Panc1 (cell line): ENCODE data around the gene CDHR2.

Source experiments
- POLR2AphosphoS5 ChIP-seq: IDR thresholded peaks from 2 replicates; pipeline ENCODE4 v1.6.1; 2012; ENCODE audit warnings: mild to moderate bottlenecking, low read depth, low read length, moderate library complexity
- TF ChIP-seq, protein P1 (sequence below): fragments of 450-650 bp; IDR thresholded peaks from 2 replicates; pipeline ENCODE4 v1.5.1; 2017; ENCODE audit warnings: mild to moderate bottlenecking
- TF ChIP-seq, protein P2 (sequence below), 2 experiments: IDR thresholded peaks; 2 replicates each; pipeline ENCODE4 v1.6.1; 2011 to 2012; ENCODE audit warnings: low read depth in 2 of 2, control low read depth in 1 of 2, low read length in 1 of 2, mild to moderate bottlenecking in 1 of 2, moderate library complexity in 1 of 2; ENCODE audit not compliant: insufficient read depth in 1 of 2

DNA sequence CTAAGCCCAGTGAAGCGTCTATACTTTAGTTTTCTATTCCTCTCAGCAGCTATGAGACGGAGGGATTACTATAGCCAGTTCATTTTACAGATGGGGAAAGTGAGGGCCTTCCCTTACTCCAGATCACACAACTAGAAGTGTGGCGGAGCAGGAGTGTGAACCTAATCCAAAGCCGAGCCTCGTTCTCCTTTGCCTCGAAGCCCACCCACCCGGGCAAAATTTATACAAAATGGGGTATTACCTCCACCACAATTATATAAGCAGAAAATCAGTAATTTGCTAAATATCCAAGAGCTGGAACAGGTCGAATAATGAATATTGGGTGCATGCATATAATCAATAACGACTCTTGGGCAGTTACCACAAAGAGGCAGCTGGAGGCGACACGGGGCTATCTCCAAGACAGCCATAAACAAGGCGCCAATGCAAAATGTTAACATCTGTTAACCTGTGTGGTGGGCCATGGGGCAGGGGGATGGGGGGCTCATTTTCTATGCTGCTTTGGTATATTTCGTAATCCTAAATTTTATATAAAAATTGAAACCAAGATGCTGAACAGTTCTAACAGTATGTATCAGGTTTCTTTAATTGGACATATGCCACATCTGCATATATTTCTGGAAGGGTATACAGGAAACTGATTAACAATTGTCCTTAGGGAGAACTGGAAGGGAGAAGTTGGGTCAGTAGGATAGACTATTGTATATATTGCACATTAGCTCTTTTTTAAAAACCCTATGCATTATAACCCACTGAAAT is 10.7 kb upstream of the CDHR2 start:
- TF ChIP-seq, protein P1, sequence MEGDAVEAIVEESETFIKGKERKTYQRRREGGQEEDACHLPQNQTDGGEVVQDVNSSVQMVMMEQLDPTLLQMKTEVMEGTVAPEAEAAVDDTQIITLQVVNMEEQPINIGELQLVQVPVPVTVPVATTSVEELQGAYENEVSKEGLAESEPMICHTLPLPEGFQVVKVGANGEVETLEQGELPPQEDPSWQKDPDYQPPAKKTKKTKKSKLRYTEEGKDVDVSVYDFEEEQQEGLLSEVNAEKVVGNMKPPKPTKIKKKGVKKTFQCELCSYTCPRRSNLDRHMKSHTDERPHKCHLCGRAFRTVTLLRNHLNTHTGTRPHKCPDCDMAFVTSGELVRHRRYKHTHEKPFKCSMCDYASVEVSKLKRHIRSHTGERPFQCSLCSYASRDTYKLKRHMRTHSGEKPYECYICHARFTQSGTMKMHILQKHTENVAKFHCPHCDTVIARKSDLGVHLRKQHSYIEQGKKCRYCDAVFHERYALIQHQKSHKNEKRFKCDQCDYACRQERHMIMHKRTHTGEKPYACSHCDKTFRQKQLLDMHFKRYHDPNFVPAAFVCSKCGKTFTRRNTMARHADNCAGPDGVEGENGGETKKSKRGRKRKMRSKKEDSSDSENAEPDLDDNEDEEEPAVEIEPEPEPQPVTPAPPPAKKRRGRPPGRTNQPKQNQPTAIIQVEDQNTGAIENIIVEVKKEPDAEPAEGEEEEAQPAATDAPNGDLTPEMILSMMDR = no peak
- no peak for TF ChIP-seq POLR2AphosphoS5
- TF ChIP-seq, protein P2, sequence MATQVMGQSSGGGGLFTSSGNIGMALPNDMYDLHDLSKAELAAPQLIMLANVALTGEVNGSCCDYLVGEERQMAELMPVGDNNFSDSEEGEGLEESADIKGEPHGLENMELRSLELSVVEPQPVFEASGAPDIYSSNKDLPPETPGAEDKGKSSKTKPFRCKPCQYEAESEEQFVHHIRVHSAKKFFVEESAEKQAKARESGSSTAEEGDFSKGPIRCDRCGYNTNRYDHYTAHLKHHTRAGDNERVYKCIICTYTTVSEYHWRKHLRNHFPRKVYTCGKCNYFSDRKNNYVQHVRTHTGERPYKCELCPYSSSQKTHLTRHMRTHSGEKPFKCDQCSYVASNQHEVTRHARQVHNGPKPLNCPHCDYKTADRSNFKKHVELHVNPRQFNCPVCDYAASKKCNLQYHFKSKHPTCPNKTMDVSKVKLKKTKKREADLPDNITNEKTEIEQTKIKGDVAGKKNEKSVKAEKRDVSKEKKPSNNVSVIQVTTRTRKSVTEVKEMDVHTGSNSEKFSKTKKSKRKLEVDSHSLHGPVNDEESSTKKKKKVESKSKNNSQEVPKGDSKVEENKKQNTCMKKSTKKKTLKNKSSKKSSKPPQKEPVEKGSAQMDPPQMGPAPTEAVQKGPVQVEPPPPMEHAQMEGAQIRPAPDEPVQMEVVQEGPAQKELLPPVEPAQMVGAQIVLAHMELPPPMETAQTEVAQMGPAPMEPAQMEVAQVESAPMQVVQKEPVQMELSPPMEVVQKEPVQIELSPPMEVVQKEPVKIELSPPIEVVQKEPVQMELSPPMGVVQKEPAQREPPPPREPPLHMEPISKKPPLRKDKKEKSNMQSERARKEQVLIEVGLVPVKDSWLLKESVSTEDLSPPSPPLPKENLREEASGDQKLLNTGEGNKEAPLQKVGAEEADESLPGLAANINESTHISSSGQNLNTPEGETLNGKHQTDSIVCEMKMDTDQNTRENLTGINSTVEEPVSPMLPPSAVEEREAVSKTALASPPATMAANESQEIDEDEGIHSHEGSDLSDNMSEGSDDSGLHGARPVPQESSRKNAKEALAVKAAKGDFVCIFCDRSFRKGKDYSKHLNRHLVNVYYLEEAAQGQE (IDR thresholded peaks at IDR 0.05; ENCODE audit: insufficient read depth in 1 of 2, low read depth in 2 of 2, low read length in 1 of 2) = no peak
